Measurements from ENCODE around the gene INPP4B. TPM values are rescaled to one million over a fixed set of nuclear protein-coding genes. Genes with fewer than 3 reads are reported as not detected.
"Not testable (repeated sequence)": the region's sequence is repeated elsewhere in the genome, so short reads cannot be mapped to it uniquely, and the experiment has no call there.

INPP4B gene
- total RNA-seq, 1 donor from 2014 or later: 78.7 TPM

DNA sequence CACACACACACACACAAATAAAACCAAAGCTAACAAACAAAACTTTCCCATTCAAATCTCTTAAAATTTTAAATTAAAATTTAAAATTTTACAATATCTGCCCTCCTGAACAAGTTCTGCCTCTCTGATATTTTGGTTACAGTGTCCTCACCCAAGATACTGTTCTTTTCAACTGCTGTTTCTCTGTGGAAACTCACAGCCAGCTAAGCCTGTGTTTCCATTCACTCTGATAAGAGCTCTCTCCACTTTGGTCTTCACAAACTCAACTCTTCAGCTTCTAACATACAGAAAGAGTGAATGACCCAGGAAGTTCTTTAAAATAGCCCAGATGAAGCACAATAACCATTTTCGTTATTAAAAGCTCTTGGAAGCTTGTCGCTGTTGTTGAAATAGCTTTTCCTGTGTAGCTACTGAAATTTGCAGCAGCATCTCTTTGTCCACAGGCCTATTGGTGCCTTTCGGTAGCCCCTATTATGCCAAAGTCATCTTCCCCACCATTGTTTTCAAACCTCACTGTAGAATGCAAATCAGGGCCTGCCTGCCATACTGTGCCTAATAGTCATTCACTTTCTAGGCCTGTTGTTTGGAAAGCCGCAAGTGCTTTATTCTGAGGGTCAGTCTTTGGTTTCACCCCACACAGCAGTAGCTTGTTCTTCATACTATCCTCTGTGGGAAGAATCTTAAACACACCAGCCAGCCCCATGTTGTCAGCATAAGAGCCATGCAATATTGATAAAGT is 19.4 kb downstream of the INPP4B start:
- no peak for DNase-seq (ENCODE audit: low spot score)

DNA sequence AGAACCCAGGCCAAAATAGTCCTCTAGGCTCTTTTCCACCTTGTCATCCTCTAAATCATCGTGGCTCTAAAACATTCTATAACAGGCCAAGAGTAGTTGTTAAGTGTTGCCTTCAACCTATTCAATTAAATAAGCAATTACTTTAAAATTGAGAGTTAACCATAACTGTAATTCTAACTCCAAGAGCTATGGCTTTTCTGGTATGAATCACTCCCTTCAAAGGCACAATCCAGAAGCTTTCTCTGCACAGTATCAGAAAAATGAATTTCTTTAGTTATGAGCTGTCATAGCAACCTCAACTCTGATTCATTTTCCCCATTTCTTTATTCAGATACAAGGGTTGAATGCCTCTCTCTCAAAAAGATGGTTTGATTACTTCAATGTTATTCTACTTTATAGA is 21.7 kb downstream of the INPP4B start:
- peak; percentile 40 for DNase-seq (ENCODE audit: low spot score)

DNA sequence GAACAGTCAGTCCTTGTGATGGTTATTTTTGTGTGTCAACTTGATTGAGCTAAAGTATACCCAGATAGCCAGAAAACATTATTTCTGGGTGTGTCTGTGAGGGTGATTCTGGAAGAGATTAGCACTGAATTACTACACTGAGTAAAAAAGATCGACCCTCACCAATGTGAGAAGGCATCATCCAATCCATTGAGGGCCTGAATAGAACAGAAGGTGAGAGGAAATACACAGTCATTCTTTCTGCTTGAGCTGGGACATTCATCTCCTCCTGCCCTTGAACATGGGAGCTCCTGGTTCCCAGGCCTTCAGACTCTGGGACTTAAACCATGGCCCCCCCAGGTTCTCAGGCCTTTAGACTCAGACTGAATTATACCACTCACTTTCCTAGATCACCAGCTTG is 22.3 kb downstream of the INPP4B start:
- DNase-seq (ENCODE audit: low spot score): no peak

DNA sequence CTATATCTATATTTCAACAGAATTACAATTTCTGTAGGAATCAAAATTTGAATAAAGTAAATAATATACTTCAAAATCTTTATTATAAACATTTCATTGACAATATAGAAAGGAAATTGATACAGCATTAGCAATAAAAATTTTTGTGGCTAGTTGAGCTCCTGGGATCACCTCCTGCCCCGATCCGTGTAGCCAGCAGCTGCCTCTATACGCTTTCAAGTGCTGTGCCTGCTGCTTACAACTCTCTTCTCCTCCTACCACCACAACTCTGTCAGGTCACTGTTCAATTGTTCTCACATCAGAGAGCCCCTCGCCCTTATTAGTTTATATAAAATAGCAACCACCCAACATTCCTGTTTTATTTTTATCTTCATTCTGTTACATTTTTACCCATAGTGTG is 27.6 kb downstream of the INPP4B start:
- DNase-seq (ENCODE audit: low spot score): no peak

DNA sequence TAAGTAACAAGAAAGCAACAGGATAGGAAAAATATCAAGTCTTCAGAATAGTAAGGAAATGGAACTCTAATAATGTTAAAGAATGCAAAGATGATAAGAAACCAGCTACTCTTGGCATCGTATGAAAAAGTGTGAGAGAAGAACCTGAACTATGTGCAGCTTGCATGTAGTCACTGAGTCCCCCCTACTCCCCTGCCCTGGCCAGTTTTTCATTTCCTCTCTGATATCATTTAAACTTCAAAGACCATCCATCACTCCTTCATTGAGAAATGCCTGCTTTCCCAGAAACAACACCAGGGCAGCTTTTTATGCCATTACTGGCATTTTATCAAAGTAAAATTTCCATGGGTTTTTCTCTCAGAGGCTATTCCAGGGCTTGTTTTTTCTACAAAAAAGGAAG is 28.1 kb downstream of the INPP4B start:
- peak; percentile 67 for DNase-seq (ENCODE audit: low spot score)

DNA sequence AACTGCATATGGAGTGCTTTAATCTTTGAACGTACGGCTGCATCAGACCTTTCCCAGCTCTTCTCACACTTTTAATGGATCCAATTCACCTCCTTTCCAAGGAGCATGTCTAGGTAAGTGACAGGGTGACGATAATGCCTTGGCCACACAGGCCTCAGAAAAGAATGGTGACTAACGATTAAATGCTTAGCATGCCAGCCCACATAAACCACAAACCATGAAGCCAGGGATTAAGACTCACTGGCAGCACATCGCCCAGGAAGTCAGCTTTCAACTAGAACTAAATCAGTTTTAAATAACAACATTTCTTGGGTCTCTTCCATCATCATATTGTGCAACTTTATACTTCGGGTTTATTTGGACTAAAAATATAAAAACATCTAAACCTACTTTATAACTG is 28.7 kb downstream of the INPP4B start:
- peak; percentile 66 for DNase-seq (ENCODE audit: low spot score)

DNA sequence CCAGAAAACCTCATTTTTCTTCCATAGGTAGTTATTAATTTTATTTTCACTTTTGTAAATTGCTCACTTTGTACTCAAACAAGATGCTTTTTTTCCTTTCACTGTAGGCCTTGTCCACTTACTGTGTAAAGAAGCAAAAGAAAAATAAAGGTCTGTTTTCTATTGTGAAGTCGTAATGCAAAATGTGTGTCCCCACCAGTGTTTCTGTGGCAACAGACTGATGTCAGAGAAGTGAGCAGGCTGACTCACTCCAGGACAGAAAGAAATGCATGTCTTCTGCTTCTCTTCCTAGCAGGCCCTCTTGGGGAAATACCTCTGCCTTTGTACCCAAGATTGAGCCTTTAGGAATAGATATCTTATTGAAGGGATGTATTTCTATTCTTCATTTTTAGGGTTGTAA is 30.3 kb downstream of the INPP4B start:
- DNase-seq (ENCODE audit: low spot score): peak; percentile 27

DNA sequence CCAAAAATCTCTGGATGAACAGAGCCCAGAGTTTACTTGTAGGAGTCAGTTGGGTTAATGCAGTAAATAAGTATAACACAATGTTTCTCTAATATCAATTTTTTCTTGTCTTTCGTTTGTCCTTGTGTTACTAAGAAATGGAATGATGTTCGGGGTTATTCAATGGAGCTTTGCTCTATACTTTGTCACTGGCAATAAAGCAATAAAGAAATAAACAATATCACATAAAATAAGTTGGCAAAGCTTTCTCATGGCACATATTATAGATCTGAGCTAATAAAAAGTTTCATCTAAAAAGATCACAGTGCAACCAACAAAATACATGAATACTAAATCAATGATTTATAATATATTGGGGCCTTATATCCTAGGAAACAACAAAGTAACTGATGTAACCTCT is 32.7 kb downstream of the INPP4B start:
- DNase-seq (ENCODE audit: low spot score): no peak

DNA sequence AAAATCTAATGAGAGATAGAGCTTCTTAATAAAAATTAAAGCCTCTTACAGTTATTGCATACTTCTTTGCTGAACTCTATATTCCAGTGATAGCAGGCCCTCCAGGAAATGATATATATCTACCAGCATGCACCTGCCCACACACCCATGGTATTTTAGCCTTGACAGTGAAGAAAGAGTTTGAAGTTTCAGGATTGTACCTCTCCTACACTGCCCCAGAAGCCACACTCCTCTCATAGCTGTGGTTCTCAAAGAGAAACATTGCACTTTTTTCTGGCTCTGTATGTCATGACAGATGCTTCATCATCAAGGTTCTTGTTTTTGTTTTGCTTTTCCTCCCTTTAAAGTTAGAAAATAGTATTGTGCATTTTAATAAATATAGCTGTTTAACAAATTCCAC is 34.0 kb downstream of the INPP4B start:
- DNase-seq (ENCODE audit: low spot score): no peak

DNA sequence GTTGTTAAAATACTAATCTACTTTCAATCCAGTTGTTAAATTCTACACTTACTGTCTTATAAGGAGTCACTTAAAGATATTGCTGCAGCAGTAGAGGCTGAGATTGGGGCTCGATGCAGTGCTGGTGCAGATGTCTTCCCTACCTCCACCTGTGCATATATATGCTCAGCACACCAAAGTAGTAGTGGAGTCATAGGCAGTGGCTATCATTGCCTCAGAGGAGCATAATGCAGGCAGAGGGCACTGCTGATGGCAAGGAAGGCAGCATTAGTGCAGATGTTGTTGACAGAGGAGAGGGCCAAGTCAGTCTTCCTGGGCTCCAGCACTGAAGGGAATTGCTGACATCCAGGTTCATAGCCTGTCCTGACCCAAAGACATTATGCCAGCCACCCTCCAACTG is 35.1 kb downstream of the INPP4B start:
- no peak for DNase-seq (ENCODE audit: low spot score)

DNA sequence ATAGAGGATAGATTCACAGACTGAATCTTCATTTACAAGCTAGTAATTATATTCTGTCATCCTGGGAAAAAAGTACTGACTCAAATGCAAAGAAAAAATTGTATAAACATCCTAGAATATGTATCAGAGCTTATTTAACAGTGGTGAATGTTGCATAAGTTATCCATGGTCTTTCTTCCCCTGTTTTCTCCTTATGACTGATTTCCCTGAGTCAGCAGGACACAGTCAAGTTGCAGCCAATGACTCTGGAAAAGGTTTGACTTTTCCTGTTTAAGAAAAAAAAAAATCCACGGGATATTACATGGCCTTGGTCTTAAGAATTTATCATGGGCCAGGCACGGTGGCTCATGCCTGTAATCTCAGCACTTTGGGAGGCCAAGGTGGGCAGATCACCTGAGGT is 36.5 kb downstream of the INPP4B start:
- no peak for DNase-seq (ENCODE audit: low spot score)

DNA sequence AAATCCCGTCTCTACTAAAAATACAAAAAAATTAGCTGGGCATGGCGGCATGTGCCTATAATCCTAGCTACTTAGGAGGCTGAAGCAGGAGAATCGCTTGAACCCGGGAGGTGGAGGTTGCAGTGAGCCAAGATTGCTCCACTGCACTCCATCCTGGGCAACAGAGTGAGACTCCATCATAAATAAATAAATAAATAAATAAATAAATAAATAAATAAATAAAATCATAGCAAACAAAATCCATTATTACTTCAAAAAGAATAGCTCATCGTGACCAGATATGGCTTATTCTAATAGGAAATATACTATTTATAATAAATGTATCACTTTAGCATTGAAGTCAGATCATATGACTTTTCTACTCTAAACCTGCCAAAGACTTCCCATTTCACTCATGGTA is 42.2 kb downstream of the INPP4B start:
- DNase-seq (ENCODE audit: low spot score): not testable (repeated sequence)

DNA sequence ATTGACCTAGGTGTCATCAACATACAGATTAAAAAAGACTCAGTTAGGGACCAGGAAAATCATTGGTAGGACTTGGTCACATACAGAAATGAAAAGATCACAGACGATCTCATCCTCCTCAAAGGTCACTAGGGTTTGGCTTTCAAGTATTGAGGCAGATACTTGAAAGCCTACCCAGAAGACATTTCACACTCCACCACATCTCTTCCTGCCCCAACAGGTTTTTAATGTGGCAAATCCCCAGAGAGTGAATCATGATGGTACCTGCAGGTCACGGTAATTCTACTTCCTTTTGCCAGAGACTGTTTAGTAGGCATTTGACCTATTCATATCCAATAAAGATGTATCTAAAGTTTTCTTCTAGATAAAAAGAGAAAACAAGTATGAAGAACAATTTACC is 44.1 kb downstream of the INPP4B start:
- no peak for DNase-seq (ENCODE audit: low spot score)

DNA sequence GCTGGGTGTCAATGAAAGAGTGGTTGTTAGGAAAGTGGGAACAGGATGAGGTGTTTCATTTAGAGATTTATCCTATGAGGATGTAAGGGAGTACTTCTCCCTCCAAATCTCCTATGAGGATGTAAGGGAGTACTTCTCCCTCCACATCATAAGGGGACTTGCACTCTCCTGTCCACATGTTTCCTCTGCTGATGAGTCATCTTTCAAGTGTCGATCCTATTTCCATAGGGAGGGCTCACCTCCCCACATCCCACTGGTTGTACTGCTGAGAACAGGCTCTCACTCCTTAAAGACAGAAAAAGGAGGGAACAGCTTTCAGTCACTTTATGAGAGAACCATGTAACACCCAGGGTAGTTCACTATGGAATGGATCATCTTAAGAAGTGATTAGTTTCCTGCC is 65.0 kb downstream of the INPP4B start:
- no peak for DNase-seq (ENCODE audit: low spot score)

DNA sequence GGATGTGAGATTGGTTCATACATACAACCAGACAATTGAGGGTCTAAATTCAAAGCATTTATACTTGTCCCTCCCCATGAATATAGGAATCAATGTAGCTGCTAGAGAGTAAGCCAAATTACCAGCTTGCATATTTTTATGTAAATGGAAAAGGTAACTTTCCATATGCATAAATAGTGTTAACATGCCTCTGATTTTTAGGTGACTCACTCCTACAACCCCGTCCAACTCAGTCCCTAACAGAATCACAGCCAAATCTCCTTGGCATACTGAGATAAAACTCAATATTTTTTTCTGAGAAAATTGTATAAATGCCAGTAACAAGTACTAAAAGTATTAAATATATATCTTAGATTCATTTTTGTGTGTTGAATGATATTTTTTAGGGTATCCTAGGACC is 67.2 kb downstream of the INPP4B start:
- peak; percentile 18 for DNase-seq (ENCODE audit: low spot score)

DNA sequence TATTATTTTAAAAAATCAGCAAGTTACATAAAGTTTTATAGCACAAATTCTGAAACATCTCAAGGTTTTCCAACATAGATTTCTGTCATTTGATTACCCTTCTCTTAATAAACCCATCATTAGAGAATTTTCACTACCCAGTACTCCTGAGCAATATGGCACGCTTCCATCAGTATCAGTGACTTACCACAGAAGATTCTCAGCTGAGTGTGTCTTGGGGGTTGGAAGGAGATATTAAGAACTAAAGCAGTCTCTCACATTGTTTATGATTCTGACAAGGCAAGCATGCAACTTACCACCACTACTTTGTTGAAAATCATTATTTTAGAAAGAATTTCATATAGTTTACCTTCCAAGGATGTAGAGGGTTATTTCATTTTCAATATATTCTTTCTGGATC is 67.7 kb downstream of the INPP4B start:
- DNase-seq (ENCODE audit: low spot score): no peak

DNA sequence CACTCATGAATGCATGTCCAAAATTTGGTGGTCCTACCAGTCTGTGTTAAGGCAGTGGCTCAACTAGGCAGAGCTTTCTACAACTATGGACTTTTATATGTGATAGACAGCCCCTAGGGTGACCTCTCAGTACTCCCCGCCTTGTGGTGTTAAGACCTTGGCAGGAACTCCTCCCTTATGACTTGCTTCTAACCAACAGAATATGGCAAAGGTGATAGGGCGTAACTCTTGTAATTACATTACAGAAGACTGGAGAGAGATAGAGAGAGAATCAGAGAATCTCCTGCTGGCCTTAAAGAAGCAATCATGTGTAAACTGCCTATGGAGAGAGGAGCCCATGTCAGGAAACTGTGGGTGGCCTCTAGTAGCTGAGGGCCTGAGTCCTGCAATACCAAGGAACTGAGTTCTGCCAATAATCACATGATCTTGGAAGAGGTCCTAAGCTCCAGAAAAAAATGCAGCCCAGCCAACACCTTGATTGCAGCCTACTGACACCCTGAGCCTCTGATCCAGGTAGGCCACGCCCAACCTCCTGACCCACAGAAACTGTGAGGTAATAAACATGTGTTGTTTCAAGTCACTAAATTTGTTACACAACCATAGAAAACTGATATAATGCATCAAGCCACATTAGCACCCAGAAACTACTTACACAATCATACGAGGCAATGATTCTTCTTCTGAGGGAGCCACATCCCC is 68.9 kb downstream of the INPP4B start:
- DNase-seq (ENCODE audit: low spot score): no peak

DNA sequence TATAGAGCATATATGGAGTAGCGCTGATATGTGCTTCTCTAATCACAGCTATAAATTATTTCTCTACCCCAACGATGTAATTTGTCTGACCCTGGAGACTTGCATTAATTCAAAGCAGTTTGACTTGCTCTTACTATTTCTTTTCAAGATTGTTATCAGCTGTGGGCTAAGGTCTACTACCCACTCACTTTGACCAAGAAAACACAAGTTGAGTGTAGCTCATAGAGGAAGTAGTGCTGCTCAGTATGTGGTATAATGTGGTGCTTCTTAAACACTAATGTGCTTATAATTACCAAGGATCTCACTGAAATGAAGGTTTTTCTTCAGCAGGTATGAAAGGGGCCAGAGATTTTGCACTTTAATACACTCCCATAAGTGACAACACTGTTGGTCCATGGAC is 70.1 kb downstream of the INPP4B start:
- DNase-seq (ENCODE audit: low spot score): no peak

DNA sequence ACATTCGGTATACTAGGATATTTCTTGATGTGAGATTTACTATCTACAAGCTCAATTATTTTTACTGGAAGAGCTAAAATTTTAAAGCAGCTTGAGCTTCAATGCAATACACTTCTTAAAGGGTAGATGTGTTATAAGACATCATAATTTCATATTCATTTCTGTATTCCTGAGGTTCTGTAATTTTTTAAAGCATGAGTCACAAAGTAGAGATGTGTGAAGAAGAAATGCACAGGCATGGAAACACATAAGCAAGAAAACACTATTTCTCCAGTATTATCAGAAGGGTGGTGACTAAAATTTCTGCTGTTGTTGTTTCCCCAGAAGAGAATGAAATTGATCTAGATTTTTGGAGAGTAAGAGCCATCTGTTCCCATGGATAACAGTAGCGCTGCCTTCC is 72.6 kb downstream of the INPP4B start:
- DNase-seq (ENCODE audit: low spot score): no peak

DNA sequence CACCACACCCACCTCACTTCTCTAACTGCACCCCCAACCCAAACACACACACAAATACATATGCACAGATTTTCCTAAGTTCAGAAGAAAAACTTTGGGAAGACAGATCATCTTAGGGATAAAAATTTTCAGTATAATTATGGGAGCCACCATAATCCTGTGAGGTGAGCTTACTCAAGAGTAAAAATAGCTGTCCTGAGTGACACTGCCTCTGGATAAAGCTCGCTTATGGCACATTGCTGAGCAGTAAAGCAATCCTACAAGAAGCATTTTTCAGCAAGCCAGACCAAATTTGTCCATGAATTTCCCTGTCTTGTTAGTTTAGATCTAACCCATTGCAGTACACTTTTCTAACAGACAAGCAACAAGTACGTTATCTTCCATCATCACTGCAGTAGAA is 83.8 kb downstream of the INPP4B start:
- DNase-seq (ENCODE audit: low spot score): no peak

DNA sequence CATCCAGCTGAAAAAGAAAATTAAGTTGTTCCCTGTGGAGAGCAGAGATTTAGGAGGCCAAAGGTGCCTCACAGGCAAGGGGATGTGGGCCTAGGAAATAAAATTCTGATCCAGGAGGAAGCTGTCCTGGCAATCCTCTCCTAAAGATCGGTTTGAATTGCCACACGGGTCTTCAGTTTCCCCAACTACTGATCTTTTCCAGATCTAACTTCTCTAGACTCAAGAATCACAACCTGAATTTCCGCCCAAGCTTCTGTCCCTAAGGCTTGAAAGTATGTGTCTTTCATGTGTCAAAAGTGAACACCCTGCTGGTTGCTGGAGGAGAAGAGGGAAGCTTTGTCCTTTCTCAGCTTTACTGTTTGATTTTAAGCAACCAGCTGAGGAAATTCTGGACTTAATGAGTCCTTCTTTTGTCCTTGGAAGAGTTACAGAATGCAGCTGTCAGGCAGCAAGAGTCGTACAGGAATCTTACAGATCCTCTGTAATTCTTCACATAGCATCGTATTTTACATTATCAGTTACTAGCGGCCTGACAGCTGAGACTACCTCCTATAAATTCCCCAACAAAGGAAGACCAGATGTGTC is 93.8 kb downstream of the INPP4B start:
- DNase-seq (ENCODE audit: low spot score): peak; percentile 57

DNA sequence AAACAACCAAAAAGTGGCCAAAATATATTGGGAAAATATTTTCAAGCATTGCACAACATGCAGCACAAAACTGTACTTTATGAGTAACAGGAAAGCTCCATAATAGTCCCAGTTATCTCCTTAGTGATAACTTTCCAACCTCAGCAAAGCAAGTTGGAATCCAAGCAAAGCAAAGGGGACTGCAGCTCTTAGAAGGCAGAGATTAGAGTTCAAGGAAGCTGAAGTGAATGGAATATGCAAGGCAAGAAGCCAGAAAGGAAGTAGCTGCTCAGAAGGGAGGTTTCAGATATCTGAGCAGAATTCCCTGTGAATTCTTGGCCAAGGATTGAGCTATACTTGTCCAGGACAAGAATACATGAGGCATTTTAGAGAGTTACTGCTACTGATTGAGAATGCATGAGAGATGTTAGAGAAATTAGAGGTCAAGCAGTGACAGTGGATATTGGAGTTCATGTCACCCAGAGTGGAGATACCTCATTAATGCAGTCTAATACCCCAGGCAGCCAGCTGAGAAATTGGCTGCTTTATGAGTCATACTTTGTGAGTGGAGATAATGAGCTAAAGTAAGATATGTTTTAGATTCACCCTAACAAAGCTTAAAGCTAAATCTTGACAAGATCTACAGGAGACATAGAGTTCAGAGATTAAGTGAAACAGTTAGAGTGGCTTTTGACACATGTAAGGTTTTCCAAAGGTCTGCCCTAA is 102.8 kb downstream of the INPP4B start:
- peak; percentile 65 for DNase-seq (ENCODE audit: low spot score)

DNA sequence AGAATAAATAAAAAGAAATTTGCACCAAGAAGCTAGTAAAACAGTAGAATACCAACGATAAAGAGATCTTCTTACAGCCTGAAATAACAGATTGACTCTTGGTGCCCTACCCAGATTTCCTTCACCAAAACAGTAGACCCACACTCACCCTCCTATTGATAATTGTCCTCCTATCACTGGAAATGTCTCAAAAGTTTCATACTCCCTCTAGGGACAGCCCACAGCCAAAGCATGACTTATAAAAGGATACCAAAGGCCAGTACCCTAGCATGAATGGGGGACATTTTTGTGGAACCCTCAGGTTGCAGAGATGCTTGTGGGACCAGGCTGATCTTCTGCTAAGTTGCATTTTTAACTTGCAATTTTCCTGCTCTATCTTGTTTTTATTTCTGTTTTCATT is 104.1 kb downstream of the INPP4B start:
- no peak for DNase-seq (ENCODE audit: low spot score)

All from umbilical cord (tissue), 2 donors.